Measurements from ENCODE around the gene NUCB2.

- TF ChIP-seq CTCF (IDR thresholded peaks at IDR 0.05) (no peak), POLR2A (IDR thresholded peaks at IDR 0.05) (no peak)
Observed at GRCh38 chr11:17293311-17293710, 16.8 kb downstream of the NUCB2 start.

Measured in Peyer's patch (tissue), 4 donors.